Measurements from ENCODE around the gene PDCD5.

DNA sequence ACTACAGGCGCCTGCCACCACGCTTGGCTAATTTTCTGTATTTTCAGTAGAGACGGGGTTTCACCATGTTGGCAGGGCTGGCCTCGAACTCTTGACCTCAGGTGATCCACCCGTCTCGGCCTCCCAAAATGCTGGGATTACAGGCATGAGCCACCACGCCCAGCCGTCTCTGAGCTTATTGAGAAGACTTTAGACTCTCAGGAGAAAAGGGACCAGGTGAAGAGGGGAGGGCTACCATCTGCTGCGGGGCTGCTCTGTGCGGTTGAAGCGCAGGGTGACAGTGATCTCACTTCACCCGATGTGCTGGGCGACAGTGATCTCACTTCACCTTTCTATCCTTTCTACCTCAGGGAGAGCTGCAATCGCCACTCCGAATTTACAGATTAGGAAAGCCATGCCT, 25.3 kb downstream of the PDCD5 start:
- no peak for TF ChIP-seq EP300 (IDR thresholded peaks at IDR 0.05; ENCODE audit: borderline replicate concordance)
- no peak for TF ChIP-seq CREB1 (IDR thresholded peaks at IDR 0.05; ENCODE audit: low read depth)
